ENCODE data around the gene JAKMIP3. TPM values are rescaled to one million over a fixed set of nuclear protein-coding genes. Genes with fewer than 3 reads are reported as not detected.

Gene JAKMIP3
- total RNA-seq, 2 experiments from 2014 or later = 0.34 to 0.35 TPM

DNA sequence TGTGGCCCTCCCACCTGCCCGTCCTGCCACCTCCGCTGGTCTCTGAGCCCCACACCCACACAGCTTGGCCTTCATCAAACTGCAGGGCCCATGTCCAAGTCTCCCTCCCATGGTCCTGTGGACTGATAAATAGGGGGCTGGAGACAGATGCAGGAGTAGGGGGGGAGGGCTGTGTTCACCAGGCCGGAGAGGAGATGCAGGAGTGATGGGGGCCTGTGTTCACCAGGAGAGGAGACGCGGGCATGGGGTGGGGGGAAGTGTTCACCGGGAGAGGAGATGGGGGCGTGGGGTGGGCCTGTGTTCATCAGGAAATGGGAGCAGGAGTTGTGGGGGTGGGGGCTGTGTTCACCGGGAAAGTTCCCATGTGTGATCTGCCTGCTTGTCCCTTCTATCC, 37.0 kb downstream of the JAKMIP3 start:
- H3K27ac Mint-ChIP-seq = no peak overlapping the region
- ChIA-PET POLR2A (no interaction called here), CTCF (interaction anchor here (0.8 kb wide), 1 partner anchor 23 kb away, joined by 3 read pairs; no protein-coding TSS in a partner anchor)
- H3K36me3 Mint-ChIP-seq (ENCODE audit: low read depth) = no peaks in the 10 kb centered on the region
- ATAC-seq (no peak), DNase-seq (no peak)
- intact Hi-C loops (cut with DNase I, micrococcal nuclease) = no loop called here
- H3K4me3 Mint-ChIP-seq = no peak overlapping the region
- no peaks in the 10 kb centered on the region for H3K4me1 Mint-ChIP-seq
- H3K27me3 Mint-ChIP-seq = peaks cover 11% of the 10 kb centered on the region
- no peaks in the 10 kb centered on the region for H3K9me3 Mint-ChIP-seq (ENCODE audit: low read depth)

DNA sequence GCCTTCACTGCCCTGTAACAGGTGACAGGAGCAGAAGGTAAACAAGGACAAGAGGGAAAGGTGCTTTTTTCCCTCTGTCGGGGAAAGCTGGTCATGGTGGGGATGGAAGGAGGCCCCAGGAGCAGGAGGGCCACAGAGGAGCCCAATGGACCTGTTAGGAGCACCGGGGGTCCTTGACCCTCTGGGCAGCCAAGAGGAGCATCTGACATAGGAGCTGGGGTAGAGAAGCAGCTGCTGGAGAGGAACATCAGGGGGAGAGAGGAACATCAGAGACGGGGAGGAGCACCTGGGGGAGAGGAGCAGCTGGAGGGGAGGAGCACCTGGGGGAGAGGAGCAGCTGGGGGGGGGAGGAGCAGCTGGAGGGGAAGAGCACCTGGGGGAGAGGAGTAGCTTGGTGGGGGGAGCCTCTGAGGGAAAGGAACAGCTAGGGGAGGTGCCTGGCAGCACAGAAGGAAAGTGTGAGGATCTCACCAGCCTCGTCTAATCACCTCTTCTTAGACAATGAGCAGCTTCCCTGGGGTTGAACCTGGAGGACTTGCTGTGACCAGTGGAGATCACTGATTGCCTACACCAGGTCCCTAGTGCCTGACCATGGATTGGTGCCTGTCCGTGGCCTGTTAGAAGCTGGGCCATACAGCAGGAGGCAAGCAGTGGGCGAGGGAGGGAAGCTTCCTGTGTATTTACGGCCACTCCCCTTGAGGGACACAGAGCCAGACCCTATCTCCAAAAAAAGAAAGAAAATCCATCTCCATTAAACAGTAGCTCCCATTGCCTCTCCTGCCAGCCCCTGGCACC, 37.6 kb downstream of the JAKMIP3 start:
- Mint-ChIP-seq H3K36me3 (ENCODE audit: low read depth) (no peaks in the 10 kb centered on the region), H3K4me1 (no peaks in the 10 kb centered on the region), H3K9me3 (ENCODE audit: low read depth) (no peaks in the 10 kb centered on the region), H3K4me3 (no peak overlapping the region), H3K27ac (no peak overlapping the region), H3K27me3 (peaks cover 8% of the 10 kb centered on the region)
- DNase-seq = no peak
- ATAC-seq = no peak
- ChIA-PET POLR2A (no interaction called here), CTCF (interaction anchor here (0.8 kb wide), 1 partner anchor 22 kb away, joined by 3 read pairs; no protein-coding TSS in a partner anchor)
- intact Hi-C loops (cut with DNase I, micrococcal nuclease) = no loop called here

DNA sequence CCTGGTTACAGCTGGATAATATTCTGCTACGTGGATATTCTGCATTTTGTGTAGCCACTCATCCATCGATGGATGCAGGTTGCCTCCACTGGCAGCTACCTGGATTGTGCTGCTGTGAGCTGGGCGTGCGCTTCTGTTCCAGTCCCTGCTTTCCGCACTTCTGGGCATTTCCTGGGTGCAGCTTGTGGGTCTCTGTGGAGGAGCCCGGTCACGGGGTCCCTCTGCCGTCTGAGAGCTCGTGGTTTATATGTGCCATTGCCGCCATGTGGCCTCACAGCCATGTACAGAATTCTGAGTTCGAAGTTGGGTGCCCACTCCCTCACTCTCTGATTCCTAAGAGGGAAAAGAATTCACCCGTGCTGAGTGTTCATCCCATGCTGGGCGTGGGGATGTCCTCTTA, 38.3 kb downstream of the JAKMIP3 start:
- no peak for DNase-seq
- intact Hi-C loops (cut with DNase I, micrococcal nuclease) = no loop called here
- H3K9me3 Mint-ChIP-seq (ENCODE audit: low read depth) = no peaks in the 10 kb centered on the region
- CTCF ChIA-PET = no interaction called here
- ATAC-seq = no peak
- no peak overlapping the region for H3K4me3 Mint-ChIP-seq
- peaks cover 8% of the 10 kb centered on the region for H3K27me3 Mint-ChIP-seq
- POLR2A ChIA-PET = no interaction called here
- no peaks in the 10 kb centered on the region for H3K36me3 Mint-ChIP-seq (ENCODE audit: low read depth)
- H3K4me1 Mint-ChIP-seq = no peaks in the 10 kb centered on the region
- H3K27ac Mint-ChIP-seq = no peak overlapping the region

DNA sequence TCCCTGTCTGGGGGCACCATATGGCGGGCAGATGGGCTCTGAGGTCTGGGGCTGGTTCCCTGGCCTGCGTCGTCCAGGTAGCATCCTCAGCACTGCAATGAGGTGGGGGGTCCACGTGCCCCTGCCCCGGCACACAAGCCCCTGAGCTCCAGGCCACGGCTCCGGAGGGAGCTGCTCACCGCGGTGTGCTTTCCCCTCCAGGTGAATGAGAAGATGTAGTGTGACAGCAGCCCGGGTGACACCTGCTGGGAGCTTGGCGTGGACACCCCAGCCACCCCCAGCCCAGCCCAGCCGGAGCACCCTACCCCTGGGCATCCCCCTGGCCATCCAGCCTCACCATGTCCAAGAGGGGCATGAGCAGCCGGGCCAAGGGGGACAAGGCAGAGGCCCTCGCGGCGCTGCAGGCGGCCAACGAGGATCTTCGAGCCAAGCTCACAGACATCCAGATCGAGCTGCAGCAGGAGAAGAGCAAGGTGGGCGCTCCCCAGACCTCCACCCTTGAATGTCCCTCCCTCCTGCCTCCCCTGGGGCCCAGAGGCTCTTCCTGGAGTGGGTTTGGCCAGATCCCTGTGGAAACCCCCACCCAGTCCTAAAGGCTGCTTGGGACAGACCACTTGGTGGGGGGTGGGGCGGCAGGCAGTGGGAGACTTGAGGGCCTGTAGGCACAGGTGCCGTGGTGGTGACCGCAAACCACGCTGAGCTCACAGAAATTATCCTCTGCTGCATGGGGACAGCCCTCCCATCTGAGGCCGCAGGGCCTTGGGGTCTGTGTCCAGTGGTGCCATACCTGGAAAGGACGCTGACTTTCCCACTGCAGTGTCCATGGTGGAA, 38.9 kb downstream of the JAKMIP3 start:
- ATAC-seq = no peak

DNA sequence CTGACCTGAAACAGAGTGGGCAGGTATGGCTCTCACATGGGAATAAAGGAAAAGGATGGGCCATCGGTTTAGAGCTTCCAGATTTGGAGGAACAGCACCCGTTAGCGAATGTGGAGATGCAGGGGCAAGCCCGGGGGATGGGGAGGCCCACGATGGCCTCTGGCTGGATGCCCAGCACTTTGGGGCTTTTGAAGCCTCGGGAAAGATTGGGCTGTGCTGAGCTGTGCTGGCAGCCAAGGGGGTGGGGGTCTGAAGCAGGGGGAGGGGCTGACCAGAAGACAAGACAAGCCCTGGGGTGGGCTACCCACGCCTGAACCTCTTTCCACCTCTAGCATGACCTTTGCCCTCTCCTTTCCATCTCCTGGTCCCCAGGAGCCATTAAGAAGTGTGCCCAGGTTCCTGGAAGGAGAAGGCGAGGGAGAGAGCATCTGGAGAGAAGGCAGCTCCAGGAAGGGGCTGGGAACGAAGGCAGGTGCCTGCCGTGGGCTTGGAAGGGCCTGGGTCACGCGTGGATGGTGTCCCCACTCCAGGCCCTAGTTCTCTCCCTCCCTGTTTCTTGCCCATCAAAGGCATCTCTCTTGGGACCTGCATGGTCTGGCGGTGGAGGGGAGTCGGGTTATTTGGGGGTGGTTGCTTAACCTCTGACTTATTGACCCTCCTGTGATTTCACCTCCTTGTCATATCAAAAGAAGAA, 39.7 kb downstream of the JAKMIP3 start:
- POLR2A ChIA-PET = no interaction called here
- Mint-ChIP-seq H3K36me3 (ENCODE audit: low read depth) (no peaks in the 10 kb centered on the region), H3K27me3 (peaks cover 6% of the 10 kb centered on the region), H3K4me1 (no peaks in the 10 kb centered on the region), H3K9me3 (ENCODE audit: low read depth) (no peaks in the 10 kb centered on the region), H3K27ac (no peak overlapping the region), H3K4me3 (no peak overlapping the region)
- ATAC-seq (no peak), DNase-seq (no peak)
- intact Hi-C loops (cut with DNase I, micrococcal nuclease) = no loop called here
- CTCF ChIA-PET = no interaction called here

More for the DNA sequence above, 38.9 kb downstream of the JAKMIP3 start:
- CTCF ChIA-PET = no interaction called here
- DNase-seq = no peak
- Mint-ChIP-seq H3K4me3 (no peak overlapping the region), H3K9me3 (ENCODE audit: low read depth) (no peaks in the 10 kb centered on the region), H3K36me3 (ENCODE audit: low read depth) (no peaks in the 10 kb centered on the region), H3K4me1 (no peaks in the 10 kb centered on the region), H3K27me3 (peaks cover 8% of the 10 kb centered on the region), H3K27ac (no peak overlapping the region)
- intact Hi-C loops (cut with DNase I, micrococcal nuclease) = no loop called here
- POLR2A ChIA-PET = no interaction called here

DNA sequence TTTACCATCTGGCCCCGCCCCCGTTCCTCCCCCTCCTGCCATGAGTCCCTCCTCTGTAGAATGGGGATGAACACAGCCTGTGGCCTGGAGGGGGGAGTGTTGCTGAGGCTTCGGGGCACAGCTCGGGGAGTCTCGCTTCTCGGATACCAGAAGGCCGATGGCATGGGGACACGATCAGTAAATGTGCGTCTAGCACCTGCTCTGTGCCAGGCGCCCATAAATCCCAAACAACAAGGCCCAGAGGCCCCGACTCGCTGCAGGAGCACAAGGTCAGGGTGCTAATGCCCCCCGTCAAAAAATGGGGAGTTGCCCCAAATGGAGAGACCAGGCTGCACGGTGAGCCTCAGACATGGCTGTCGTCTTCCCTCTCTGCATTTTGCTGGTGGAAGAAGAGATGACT, 40.7 kb downstream of the JAKMIP3 start:
- no peak overlapping the region for H3K27ac Mint-ChIP-seq
- intact Hi-C loops (cut with DNase I, micrococcal nuclease) = no loop called here
- ChIA-PET CTCF (no interaction called here), POLR2A (no interaction called here)
- no peak overlapping the region for H3K4me3 Mint-ChIP-seq
- H3K9me3 Mint-ChIP-seq (ENCODE audit: low read depth) = no peaks in the 10 kb centered on the region
- DNase-seq (no peak), ATAC-seq (no peak)
- H3K36me3 Mint-ChIP-seq (ENCODE audit: low read depth) = no peaks in the 10 kb centered on the region
- H3K27me3 Mint-ChIP-seq = peaks cover 2% of the 10 kb centered on the region
- no peaks in the 10 kb centered on the region for H3K4me1 Mint-ChIP-seq

DNA sequence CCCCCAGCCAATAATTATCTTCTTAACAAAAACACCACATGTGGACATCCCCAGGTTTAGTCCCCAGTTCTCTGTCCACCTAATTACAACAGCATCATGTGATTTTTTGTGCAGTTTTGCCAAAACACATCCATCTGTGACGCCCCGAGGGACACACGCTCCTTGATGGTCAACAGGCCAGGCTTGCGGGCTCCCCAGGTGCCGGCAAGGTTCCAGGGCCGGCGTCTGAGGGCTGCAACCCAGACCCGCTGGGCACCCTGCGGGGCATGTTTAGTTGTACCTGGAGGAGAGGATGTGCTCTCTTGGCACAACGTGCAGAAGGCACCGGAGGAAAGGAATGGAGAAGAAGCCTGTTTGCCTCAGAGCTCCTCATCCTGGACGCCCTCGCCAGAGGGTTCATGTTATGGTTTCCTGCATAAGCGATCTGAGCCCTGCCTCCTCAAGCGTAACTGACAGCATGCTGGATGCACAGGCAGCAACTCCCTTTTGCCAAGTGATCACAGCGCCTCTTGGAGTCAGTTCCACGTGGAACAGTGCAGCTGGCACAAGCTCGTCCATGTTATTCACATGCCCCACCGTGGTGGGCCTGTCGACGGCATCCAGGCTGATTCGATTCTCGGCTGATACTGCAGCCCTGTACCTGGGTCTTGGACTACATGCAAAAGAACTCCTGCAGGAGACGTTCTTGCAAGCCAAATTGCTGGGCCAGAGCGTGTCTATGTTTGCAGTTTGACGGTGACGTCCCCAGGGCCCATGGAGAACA, 41.6 kb downstream of the JAKMIP3 start:
- ChIA-PET POLR2A (no interaction called here), CTCF (no interaction called here)
- intact Hi-C loops (cut with DNase I, micrococcal nuclease) = no loop called here
- Mint-ChIP-seq H3K36me3 (ENCODE audit: low read depth) (no peaks in the 10 kb centered on the region), H3K27me3 (no peaks in the 10 kb centered on the region), H3K4me1 (no peaks in the 10 kb centered on the region), H3K27ac (no peak overlapping the region), H3K4me3 (no peak overlapping the region), H3K9me3 (ENCODE audit: low read depth) (no peaks in the 10 kb centered on the region)
- DNase-seq (no peak), ATAC-seq (no peak)

DNA sequence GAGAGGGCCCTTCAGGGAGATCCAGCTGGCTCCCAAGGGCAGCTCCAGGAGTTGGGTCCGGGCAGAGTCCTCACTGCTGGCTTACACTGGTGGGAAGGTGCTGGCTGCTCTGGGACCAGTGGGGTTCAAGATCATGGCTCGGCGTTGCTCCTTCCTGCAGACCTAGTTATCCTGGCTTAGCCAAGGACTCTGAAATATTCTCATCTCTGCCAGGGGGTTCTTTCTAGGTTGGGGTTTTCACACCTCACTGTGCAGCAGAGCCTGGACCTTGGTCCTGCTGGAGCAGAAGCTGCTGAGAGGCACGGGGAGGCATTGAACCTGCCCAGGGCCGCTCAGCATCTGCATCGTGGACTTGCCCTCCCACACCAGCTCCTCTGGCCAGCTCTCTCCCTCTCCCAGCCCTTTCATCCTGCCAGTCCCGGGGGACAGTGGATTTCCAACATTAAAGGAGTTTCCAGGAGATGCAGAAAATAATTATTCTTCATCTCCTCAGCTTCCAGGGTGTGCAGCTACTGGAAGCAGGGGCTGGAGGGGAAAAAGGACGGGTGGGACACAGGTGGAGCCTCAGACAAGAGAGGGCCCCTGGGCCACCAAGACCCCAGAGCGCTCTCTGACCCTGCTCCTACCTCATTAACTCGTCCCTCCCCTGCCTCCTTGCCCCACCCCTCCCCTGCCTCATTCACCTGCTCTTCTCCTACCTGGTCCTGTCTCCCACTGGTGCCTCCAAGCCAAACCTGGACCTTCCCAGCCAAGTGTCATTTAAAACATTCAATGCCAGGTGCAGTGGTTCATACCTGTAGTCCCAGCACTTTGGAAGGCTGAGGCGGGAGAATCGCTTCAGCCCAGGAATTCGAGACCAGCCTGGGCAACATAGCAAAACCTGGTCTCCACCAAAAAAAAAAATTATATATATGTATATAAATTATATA, 42.5 kb downstream of the JAKMIP3 start:
- no peak for DNase-seq
- Mint-ChIP-seq H3K36me3 (ENCODE audit: low read depth) (no peaks in the 10 kb centered on the region), H3K4me1 (no peaks in the 10 kb centered on the region), H3K27me3 (no peaks in the 10 kb centered on the region), H3K4me3 (no peak overlapping the region), H3K27ac (no peak overlapping the region), H3K9me3 (ENCODE audit: low read depth) (no peaks in the 10 kb centered on the region)
- POLR2A ChIA-PET = no interaction called here
- CTCF ChIA-PET = no interaction called here
- intact Hi-C loops (cut with DNase I, micrococcal nuclease) = no loop called here
- no peak for ATAC-seq

DNA sequence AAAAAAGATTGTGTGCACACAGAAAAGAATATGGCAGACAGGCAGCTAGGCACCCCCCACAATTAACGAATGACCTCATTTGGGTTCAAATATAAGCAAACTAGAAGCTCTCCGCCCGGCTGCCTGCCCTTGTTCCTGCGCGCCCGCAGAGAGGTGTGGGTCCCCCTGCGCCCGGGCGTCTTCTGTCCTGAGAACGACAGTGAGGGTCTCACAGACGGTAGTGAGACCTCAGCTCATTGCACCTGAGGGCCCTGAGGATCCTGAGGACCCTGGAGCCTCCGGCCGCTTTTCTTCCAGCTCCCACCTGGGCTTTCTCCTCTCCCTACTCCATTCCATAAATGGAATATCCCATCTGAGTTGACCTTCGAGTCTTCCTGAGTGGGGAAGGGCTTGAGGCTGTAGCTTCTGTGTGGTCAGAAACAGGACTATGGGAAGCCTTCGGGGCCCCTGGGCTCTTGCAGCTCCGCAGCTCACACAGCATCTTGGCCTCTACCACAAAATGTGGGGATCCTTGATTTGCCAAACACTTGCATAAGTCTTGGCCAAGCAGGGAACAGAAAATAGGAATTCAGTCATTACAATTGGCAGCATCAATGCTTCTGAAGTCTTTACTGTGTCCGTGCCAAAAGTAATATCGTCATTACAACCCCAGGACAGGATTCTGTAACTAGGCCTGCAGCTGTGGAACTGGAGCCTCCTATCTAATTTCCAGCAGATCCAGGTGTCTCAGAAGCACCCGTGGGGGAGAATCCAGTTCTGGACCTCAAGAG, 43.8 kb downstream of the JAKMIP3 start:
- ATAC-seq (no peak), DNase-seq (no peak)
- H3K27me3 Mint-ChIP-seq = no peaks in the 10 kb centered on the region
- no peak overlapping the region for H3K27ac Mint-ChIP-seq
- intact Hi-C loops (cut with DNase I, micrococcal nuclease) = loop anchor here in 1 of 2 experiments (10.0 kb wide), 1 partner anchor 615 kb away; no protein-coding TSS in a partner anchor
- POLR2A ChIA-PET = no interaction called here
- H3K4me1 Mint-ChIP-seq = no peaks in the 10 kb centered on the region
- no peaks in the 10 kb centered on the region for H3K36me3 Mint-ChIP-seq (ENCODE audit: low read depth)
- H3K4me3 Mint-ChIP-seq = no peak overlapping the region
- CTCF ChIA-PET = interaction anchor here (0.7 kb wide), 2 partner anchors 11 to 28 kb away, joined by 3 read pairs; no protein-coding TSS in a partner anchor
- no peaks in the 10 kb centered on the region for H3K9me3 Mint-ChIP-seq (ENCODE audit: low read depth)

DNA sequence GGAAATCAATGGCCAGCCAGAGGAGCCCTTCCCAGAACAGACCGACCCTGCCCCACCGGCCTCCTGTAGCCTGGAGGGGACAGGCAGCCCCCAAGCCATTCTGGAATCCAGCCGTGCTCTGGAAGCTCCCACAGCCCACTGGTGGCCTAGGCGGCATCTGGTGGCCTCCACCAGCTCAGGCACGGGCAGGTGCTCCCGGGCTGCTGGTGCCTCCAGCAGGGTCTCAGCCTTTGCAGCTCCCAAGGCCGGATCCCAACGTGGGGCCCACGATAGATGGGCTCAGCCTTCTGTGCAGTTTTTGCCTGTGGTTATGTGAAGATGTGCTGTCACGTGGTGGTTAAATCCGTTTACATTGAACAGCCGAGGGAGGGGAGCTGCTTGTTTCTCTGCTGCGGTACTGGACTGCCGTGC, 44.4 kb downstream of the JAKMIP3 start:
- Mint-ChIP-seq H3K27me3 (no peaks in the 10 kb centered on the region), H3K4me1 (no peaks in the 10 kb centered on the region), H3K9me3 (ENCODE audit: low read depth) (no peaks in the 10 kb centered on the region), H3K4me3 (no peak overlapping the region), H3K27ac (no peak overlapping the region), H3K36me3 (ENCODE audit: low read depth) (no peaks in the 10 kb centered on the region)
- POLR2A ChIA-PET = no interaction called here
- ATAC-seq = no peak
- intact Hi-C loops (cut with DNase I, micrococcal nuclease) = loop anchor here in 1 of 2 experiments (10.0 kb wide), 1 partner anchor 615 kb away; no protein-coding TSS in a partner anchor
- no peak for DNase-seq
- CTCF ChIA-PET = interaction anchor here (0.7 kb wide), 1 partner anchor 28 kb away, joined by 3 read pairs; no protein-coding TSS in a partner anchor

All from activated CD4-positive, alpha-beta T cell treated with anti-CD3 and anti-CD28 coated beads for 36 hours (primary cell).